GM18870 (cell line): Measurements from ENCODE around the gene SLC38A9.

Source experiments
- ATAC-seq: cut with Tn5 transposase; IDR thresholded peaks from one replicate; pipeline ENCODE4 v1.9.1; 2021; ENCODE audit warnings: moderate library complexity; ENCODE audit not compliant: unreplicated experiment

Gene SLC38A9

DNA sequence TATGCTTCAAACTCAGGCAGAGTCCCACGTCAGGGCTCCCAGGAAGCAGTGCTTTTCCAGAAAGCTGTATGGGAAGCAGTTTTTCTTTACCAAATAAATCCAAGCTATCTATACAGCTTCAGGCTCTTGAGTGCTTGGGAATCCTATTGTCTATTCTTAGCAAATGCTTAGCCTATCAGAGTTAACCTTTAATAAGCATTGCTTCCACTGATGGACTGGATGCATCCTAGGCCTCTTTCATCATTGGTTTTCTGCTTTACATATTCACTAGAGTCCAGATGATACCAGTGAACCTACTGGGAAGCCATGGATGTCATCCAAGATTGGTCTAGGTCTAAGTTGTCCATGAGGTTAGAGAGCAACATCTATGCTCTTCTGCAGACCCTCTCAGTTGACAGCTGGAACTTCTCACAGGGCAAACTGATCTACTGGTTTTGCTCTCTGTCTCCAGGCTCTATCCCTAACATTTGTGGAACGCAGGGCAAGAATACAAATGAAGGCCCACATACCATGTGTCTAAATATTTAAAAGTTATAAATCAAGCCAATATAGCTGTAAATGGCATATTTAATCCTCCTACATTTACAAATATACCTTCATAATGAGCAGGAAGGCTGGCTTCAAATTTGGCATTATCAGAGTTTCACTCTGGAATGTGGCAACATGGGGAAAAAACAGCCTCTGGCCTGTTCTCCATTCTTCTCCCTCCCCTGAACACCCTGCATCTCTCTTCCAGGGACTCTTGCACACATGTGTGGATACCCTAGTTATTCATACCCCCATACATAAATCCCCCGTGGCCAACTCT, 127.5 kb downstream of the SLC38A9 start:
- ATAC-seq, result no peak

DNA sequence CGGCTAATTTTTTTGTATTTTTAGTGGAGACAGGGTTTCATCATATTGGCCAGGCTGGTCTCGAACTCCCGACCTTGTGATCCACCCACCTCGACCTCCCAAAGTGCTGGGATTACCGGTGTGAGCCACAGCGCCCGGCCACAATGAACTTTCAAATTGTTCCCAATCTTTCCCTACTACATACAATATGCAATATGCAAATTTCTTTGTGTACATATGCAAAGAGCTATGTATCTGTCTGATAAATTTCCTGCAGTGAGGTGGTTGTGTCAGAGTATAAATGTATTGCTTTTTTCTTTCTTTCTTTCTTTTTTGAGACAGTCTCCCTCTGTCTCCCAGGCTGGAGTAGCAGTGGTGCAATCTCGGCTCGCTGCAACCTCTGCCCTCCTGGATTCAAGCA, 128.5 kb downstream of the SLC38A9 start:
- no peak for ATAC-seq

DNA sequence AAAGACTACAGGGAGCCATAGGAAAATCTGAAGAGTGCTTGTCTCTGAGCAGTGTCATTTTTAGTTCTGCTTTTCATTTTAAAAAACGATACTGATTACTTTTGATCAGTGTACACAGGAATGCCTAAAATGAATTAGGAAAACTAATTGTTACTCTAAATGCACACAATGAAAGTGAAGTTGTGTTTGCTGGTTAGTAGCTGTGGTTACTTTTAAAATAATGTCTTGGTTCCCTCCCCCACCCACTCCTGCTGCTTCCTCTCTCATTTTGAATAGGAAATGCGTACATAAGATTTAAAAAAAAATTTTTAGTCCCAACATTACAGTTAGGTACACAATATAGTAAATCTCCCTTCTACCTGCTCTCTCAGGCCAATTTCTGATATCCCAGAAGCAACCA, 129.9 kb downstream of the SLC38A9 start:
- no peak for ATAC-seq

DNA sequence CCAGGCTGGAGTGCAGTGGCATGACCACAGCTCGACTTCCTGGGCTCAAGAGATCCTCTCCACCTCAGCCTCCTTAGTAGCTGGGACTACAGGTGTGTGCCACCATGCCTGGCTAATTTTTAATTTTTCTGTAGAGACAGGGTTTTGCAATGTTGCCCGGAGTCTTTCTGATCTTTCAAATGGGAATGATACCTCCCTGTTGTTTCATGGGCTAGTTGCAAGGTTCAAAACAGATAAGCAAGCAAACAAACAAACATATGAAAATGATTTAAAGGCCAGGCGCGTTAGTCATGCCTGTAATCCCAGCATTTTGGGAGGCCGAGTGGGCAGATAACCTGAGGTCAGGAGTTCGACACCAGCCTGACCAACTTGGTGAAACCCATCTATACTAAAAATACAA, 132.1 kb downstream of the SLC38A9 start:
- no peak for ATAC-seq

DNA sequence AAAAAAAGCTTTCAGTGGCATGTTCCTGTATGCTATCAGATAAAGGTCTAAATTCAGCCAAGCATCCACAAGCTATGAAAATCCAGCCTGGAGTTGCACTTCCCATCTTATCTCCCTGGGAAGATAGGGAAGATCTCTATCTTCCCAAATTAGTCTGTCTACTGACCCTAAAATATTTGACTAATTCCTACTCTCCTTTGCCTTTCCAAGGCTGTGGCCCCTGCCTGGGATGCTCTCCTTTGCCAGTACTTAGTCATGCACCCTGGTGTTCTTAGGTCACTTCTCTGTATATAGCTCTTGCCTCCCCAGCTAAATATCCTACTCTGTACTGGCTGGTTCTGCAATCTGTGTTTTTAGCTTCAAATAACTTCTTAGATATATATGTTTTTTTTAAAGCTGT, 133.4 kb downstream of the SLC38A9 start:
- ATAC-seq, result no peak

DNA sequence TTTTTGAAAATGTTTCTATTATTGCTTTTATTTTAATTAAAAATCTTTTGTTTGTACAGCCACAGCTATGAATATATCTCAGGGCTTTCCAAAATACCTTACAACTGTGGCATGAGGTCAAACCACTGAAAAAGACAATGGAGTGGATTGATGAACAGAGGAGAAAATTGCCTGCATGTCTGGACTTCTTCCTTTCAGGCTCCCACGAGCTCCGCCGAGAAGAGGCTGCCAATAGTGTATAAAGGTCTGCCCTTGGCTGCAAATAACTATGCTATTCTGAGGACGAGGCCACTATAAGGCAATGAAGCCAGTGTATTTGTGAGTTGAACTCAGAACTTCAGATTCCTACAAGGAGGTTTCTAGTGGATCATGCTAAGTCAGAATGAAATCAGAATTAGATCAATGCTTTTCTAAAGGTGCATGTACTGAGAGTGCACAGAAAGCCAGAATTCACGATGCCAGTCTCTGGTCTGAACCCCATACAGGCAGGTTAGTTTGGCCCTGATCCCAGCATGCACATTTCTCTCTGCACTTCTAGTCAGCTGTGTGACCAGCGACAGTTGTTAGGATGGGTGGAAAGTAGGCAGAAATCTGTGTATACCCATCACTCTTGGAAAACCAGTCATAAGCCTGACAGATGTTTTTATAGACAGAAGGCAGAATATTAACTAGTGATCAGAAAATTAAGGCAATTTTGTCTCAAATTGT, 134.6 kb downstream of the SLC38A9 start:
- ATAC-seq, result no peak

DNA sequence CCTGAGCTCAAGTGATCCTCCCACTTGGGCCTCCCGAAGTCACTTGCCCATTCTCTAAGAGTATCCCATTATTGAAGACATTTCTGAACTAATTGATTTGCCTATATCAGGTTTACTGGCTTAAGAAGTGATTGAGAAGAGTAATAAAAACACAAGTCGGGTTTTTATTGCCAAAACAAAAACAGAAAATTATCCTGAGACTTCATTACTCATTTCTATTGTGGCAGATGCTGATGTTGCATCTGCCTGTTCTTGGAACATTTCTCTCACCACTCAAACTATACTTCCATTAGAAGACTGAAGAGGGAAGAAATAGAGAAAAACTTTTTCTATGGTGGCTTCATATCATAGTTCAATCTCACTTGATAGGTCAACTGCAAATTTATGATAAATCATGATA, 135.5 kb downstream of the SLC38A9 start:
- no peak for ATAC-seq
